ENCODE measurements around the gene CORO2B. TPM values are rescaled to one million over a fixed set of nuclear protein-coding genes. Genes with fewer than 3 reads are reported as not detected.

Gene CORO2B
- total and polyA plus RNA-seq, 2 of the 13 experiments (the other 11 are each of a cell fraction or from before 2014, with no cell fraction given), result 0.35 to 0.63 TPM

DNA sequence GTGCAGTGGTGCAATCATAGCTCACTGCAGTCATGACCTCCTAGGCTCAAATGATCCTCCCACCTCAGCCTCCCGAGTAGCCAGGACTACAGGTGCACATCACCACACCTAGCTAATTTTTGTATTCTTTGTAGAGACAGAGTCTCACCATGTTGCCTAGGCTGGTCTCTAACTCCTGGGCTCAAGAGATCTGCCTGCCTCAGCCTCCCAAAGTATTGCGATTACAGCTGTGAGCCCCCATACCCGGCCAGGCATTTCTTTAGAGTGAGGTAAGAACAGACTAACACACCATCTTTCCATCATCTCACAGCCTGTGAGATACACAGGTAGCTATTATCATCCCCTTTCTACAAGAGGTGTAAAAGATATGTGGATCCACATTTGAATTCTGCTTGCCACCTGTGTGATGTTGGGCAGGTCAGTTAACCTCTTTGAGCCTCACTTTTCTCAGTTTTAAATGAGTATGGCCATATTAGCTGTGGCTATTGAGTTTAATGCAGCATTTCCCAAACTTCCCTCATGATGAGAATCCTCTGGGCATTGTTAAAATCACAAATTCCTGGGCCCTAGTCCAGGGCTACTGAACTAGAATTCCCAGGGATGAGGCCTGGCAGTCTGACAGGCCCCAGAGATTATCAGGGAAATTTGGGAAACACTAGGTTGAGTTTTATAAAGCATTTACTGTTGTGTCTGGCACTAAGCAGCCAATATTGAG, 195.9 kb downstream of the CORO2B start (continued):
- TF ChIP-seq, protein P1, sequence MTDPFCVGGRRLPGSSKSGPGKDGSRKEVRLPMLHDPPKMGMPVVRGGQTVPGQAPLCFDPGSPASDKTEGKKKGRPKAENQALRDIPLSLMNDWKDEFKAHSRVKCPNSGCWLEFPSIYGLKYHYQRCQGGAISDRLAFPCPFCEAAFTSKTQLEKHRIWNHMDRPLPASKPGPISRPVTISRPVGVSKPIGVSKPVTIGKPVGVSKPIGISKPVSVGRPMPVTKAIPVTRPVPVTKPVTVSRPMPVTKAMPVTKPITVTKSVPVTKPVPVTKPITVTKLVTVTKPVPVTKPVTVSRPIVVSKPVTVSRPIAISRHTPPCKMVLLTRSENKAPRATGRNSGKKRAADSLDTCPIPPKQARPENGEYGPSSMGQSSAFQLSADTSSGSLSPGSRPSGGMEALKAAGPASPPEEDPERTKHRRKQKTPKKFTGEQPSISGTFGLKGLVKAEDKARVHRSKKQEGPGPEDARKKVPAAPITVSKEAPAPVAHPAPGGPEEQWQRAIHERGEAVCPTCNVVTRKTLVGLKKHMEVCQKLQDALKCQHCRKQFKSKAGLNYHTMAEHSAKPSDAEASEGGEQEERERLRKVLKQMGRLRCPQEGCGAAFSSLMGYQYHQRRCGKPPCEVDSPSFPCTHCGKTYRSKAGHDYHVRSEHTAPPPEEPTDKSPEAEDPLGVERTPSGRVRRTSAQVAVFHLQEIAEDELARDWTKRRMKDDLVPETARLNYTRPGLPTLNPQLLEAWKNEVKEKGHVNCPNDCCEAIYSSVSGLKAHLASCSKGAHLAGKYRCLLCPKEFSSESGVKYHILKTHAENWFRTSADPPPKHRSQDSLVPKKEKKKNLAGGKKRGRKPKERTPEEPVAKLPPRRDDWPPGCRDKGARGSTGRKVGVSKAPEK (CRISPR knock-in tag; IDR thresholded peaks at IDR 0.05; ENCODE audit: borderline replicate concordance), result no peak
- TF ChIP-seq HNRNPLL (IDR thresholded peaks at IDR 0.05; ENCODE audit: low read depth, low read length, poor library complexity, severe bottlenecking) (no peak), ZNF672 (CRISPR knock-in tag; IDR thresholded peaks at IDR 0.05) (no peak)
- TF ChIP-seq, protein P2, sequence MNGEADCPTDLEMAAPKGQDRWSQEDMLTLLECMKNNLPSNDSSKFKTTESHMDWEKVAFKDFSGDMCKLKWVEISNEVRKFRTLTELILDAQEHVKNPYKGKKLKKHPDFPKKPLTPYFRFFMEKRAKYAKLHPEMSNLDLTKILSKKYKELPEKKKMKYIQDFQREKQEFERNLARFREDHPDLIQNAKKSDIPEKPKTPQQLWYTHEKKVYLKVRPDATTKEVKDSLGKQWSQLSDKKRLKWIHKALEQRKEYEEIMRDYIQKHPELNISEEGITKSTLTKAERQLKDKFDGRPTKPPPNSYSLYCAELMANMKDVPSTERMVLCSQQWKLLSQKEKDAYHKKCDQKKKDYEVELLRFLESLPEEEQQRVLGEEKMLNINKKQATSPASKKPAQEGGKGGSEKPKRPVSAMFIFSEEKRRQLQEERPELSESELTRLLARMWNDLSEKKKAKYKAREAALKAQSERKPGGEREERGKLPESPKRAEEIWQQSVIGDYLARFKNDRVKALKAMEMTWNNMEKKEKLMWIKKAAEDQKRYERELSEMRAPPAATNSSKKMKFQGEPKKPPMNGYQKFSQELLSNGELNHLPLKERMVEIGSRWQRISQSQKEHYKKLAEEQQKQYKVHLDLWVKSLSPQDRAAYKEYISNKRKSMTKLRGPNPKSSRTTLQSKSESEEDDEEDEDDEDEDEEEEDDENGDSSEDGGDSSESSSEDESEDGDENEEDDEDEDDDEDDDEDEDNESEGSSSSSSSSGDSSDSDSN (CRISPR knock-in tag; IDR thresholded peaks at IDR 0.05), result no peak

DNA sequence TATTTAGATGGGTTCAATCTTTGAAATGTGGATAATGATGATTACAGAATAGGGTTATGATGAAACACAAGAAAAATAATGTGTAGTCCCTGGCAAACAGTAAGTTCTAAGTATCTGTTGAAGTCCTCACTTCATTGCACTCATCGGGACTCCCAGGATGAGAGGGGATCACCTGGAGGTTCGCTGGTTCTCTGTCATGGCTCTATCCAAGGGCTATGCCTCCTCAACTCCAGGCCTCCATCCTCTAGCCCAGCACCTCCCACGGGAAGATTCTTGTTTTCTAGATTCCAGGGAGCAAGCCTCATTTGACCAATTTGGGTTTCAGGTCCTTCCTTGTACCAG, 196.4 kb downstream of the CORO2B start:
- ChIA-PET CTCF (ENCODE audit: low intra/inter-chr PET ratio, low total read pairs) (no interaction called here), POLR2A (no interaction called here)
- DNase-seq (ENCODE audit: low spot score) (no peak), FAIRE-seq (no peak), ATAC-seq (peak; percentile 25)
- Histone ChIP-seq H3K9me3 (ENCODE audit: low read length) (no peaks in the 10 kb centered on the region), H4K20me1 (ENCODE audit: insufficient read depth, low read length) (no peaks in the 10 kb centered on the region), H3K36me3 (replicated peaks in 1 of 2; ENCODE audit: control insufficient read depth in 1 of 2, insufficient read depth in 2 of 2, low read length in 2 of 2) (peaks cover 2 to 10% of the 10 kb centered on the region in 2 experiments; a peak in 4 of 5 replicates), H3K79me2 (ENCODE audit: insufficient read depth, low read length) (no peaks in the 10 kb centered on the region), H2AFZ (ENCODE audit: low read length) (no peak overlapping the region), H3K9ac (ENCODE audit: insufficient read depth, low read depth, low read length) (no peak overlapping the region), H3K4me1 (ENCODE audit: insufficient read depth, low read length) (no peaks in the 10 kb centered on the region), H3K27me3 (ENCODE audit: control insufficient read depth in 1 of 2, insufficient read depth in 2 of 2, low read length in 2 of 2) (peaks cover 0 to 2% of the 10 kb centered on the region in 2 experiments; a peak in 1 of 5 replicates), H3K4me2 (ENCODE audit: low read depth, low read length) (no peak overlapping the region), H3K4me3 (replicated peaks in 1 of 3; ENCODE audit: insufficient read depth in 1 of 3, low read depth in 2 of 3, low read length in 3 of 3) (no peak overlapping the region), H3K27ac (ENCODE audit: extremely low read length, insufficient read depth, low read length) (no peak overlapping the region)
- in situ Hi-C loops (cut with HindIII; ENCODE audit: extremely low pct_ligation_motif_present, low pct_unique_long_range_greater_than_20kb), result loop anchor here (5.0 kb wide), 1 partner anchor 42 kb away; no protein-coding TSS in a partner anchor
- intact Hi-C loops (cut with micrococcal nuclease; ENCODE audit: unreplicated experiment), result no loop called here
- 74% methylated on average over 3 of the region's 3 CpGs for whole genome bisulfite sequencing (ENCODE audit: low lambda C conversion rate)
- no TSS peak for BruUV-seq (replicated peaks)
- TF ChIP-seq ZNF484 (CRISPR knock-in tag; IDR thresholded peaks at IDR 0.05; ENCODE audit: borderline replicate concordance, low read depth), result no peak
- no peak for TF ChIP-seq ZBTB1 (CRISPR knock-in tag; IDR thresholded peaks at IDR 0.05; ENCODE audit: borderline replicate concordance)
- no peak for TF ChIP-seq ZNF3 (CRISPR knock-in tag; IDR thresholded peaks at IDR 0.05)
- TF ChIP-seq, protein P3, sequence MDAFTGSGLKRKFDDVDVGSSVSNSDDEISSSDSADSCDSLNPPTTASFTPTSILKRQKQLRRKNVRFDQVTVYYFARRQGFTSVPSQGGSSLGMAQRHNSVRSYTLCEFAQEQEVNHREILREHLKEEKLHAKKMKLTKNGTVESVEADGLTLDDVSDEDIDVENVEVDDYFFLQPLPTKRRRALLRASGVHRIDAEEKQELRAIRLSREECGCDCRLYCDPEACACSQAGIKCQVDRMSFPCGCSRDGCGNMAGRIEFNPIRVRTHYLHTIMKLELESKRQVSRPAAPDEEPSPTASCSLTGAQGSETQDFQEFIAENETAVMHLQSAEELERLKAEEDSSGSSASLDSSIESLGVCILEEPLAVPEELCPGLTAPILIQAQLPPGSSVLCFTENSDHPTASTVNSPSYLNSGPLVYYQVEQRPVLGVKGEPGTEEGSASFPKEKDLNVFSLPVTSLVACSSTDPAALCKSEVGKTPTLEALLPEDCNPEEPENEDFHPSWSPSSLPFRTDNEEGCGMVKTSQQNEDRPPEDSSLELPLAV (CRISPR knock-in tag; conservative IDR thresholded peaks at IDR 0.05; ENCODE audit: low read depth), result no peak
- TF ChIP-seq, protein P4, sequence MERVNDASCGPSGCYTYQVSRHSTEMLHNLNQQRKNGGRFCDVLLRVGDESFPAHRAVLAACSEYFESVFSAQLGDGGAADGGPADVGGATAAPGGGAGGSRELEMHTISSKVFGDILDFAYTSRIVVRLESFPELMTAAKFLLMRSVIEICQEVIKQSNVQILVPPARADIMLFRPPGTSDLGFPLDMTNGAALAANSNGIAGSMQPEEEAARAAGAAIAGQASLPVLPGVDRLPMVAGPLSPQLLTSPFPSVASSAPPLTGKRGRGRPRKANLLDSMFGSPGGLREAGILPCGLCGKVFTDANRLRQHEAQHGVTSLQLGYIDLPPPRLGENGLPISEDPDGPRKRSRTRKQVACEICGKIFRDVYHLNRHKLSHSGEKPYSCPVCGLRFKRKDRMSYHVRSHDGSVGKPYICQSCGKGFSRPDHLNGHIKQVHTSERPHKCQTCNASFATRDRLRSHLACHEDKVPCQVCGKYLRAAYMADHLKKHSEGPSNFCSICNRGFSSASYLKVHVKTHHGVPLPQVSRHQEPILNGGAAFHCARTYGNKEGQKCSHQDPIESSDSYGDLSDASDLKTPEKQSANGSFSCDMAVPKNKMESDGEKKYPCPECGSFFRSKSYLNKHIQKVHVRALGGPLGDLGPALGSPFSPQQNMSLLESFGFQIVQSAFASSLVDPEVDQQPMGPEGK (CRISPR knock-in tag; IDR thresholded peaks at IDR 0.05), result no peak
- no peak for TF ChIP-seq MED13 (CRISPR knock-in tag; IDR thresholded peaks at IDR 0.05)
- TF ChIP-seq ZNF232 (CRISPR knock-in tag; IDR thresholded peaks at IDR 0.05; ENCODE audit: borderline replicate concordance), result no peak
- TF ChIP-seq ZNF34 (CRISPR knock-in tag; IDR thresholded peaks at IDR 0.05; ENCODE audit: borderline replicate concordance), result no peak
- TF ChIP-seq ZNF430 (CRISPR knock-in tag; IDR thresholded peaks at IDR 0.05), result no peak
- TF ChIP-seq TEAD3 (CRISPR knock-in tag; optimal IDR thresholded peaks at IDR 0.05; ENCODE audit: borderline replicate concordance), result no peak

Measured in HepG2 (cell line).